Measurements from ENCODE around the gene TNNT2. TPM values are rescaled to one million over a fixed set of nuclear protein-coding genes. Genes with fewer than 3 reads are reported as not detected.

Gene TNNT2
- total and polyA plus RNA-seq, 2 of the 8 experiments (the other 6 are each of a cell fraction or from before 2014, with no cell fraction given) = 3.1 to 21.0 TPM

DNA sequence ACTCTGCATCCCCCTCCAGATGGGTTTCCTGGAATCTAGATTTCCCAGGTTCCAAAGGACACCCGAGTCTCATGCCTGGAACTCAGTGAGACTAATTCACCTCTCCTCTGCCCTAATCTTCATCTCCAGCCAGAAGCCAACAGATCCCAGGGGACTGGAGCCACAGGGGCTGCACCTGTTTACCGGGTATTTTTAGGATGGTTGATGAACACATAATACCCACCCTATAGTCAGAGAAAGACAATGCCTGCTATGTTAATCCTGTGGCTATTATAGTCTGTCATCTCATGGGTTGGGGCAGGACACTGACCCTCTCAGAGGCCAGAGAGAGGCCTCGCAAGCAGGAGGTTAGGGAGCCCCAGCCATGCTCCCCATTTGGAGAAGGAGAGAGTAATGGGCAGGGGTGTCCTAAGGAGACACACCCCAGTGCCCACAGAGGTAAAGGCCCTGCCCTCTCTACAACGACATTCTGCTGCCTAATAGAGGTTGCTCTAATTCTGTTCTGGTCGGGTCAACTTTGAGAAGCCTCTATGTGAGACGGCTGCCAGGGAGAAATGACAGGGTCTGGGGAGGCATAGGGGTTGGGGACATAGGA is 45.1 kb upstream of the TNNT2 start (continued):
- TF ChIP-seq HDAC2 (IDR thresholded peaks at IDR 0.05; ENCODE audit: borderline replicate concordance in 1 of 2, low read depth in 2 of 2, low read length in 2 of 2) = no peak
- TF ChIP-seq, protein P1, sequence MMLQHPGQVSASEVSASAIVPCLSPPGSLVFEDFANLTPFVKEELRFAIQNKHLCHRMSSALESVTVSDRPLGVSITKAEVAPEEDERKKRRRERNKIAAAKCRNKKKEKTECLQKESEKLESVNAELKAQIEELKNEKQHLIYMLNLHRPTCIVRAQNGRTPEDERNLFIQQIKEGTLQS (IDR thresholded peaks at IDR 0.05; ENCODE audit: insufficient read depth, low read depth, low read length) = no peak
- no peak for TF ChIP-seq SP2 (IDR thresholded peaks at IDR 0.05; ENCODE audit: low read length)
- no peak for TF ChIP-seq BRCA1 (IDR thresholded peaks at IDR 0.05; ENCODE audit: low read depth, low read length)
- TF ChIP-seq, protein P2, sequence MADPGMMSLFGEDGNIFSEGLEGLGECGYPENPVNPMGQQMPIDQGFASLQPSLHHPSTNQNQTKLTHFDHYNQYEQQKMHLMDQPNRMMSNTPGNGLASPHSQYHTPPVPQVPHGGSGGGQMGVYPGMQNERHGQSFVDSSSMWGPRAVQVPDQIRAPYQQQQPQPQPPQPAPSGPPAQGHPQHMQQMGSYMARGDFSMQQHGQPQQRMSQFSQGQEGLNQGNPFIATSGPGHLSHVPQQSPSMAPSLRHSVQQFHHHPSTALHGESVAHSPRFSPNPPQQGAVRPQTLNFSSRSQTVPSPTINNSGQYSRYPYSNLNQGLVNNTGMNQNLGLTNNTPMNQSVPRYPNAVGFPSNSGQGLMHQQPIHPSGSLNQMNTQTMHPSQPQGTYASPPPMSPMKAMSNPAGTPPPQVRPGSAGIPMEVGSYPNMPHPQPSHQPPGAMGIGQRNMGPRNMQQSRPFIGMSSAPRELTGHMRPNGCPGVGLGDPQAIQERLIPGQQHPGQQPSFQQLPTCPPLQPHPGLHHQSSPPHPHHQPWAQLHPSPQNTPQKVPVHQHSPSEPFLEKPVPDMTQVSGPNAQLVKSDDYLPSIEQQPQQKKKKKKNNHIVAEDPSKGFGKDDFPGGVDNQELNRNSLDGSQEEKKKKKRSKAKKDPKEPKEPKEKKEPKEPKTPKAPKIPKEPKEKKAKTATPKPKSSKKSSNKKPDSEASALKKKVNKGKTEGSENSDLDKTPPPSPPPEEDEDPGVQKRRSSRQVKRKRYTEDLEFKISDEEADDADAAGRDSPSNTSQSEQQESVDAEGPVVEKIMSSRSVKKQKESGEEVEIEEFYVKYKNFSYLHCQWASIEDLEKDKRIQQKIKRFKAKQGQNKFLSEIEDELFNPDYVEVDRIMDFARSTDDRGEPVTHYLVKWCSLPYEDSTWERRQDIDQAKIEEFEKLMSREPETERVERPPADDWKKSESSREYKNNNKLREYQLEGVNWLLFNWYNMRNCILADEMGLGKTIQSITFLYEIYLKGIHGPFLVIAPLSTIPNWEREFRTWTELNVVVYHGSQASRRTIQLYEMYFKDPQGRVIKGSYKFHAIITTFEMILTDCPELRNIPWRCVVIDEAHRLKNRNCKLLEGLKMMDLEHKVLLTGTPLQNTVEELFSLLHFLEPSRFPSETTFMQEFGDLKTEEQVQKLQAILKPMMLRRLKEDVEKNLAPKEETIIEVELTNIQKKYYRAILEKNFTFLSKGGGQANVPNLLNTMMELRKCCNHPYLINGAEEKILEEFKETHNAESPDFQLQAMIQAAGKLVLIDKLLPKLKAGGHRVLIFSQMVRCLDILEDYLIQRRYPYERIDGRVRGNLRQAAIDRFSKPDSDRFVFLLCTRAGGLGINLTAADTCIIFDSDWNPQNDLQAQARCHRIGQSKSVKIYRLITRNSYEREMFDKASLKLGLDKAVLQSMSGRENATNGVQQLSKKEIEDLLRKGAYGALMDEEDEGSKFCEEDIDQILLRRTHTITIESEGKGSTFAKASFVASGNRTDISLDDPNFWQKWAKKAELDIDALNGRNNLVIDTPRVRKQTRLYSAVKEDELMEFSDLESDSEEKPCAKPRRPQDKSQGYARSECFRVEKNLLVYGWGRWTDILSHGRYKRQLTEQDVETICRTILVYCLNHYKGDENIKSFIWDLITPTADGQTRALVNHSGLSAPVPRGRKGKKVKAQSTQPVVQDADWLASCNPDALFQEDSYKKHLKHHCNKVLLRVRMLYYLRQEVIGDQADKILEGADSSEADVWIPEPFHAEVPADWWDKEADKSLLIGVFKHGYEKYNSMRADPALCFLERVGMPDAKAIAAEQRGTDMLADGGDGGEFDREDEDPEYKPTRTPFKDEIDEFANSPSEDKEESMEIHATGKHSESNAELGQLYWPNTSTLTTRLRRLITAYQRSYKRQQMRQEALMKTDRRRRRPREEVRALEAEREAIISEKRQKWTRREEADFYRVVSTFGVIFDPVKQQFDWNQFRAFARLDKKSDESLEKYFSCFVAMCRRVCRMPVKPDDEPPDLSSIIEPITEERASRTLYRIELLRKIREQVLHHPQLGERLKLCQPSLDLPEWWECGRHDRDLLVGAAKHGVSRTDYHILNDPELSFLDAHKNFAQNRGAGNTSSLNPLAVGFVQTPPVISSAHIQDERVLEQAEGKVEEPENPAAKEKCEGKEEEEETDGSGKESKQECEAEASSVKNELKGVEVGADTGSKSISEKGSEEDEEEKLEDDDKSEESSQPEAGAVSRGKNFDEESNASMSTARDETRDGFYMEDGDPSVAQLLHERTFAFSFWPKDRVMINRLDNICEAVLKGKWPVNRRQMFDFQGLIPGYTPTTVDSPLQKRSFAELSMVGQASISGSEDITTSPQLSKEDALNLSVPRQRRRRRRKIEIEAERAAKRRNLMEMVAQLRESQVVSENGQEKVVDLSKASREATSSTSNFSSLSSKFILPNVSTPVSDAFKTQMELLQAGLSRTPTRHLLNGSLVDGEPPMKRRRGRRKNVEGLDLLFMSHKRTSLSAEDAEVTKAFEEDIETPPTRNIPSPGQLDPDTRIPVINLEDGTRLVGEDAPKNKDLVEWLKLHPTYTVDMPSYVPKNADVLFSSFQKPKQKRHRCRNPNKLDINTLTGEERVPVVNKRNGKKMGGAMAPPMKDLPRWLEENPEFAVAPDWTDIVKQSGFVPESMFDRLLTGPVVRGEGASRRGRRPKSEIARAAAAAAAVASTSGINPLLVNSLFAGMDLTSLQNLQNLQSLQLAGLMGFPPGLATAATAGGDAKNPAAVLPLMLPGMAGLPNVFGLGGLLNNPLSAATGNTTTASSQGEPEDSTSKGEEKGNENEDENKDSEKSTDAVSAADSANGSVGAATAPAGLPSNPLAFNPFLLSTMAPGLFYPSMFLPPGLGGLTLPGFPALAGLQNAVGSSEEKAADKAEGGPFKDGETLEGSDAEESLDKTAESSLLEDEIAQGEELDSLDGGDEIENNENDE (IDR thresholded peaks at IDR 0.05; ENCODE audit: insufficient replicate concordance, low read length) = no peak
- TF ChIP-seq CHD2 (IDR thresholded peaks at IDR 0.05; ENCODE audit: low read length) = no peak
- no peak for TF ChIP-seq CBX5 (IDR thresholded peaks at IDR 0.05; ENCODE audit: low read depth, low read length)
- no peak for TF ChIP-seq RFX5 (IDR thresholded peaks at IDR 0.05; ENCODE audit: borderline replicate concordance, low read depth, low read length)
- no peak for TF ChIP-seq TAF1 (IDR thresholded peaks at IDR 0.05; ENCODE audit: low read depth, low read length)
- no peak for TF ChIP-seq KDM4A (IDR thresholded peaks at IDR 0.05; ENCODE audit: low read depth, low read length, severe bottlenecking)

Measured in H1 (cell line).